Testis (tissue), 3 donors: ENCODE measurements around the gene WDFY2. TPM values are rescaled to one million over a fixed set of nuclear protein-coding genes. Genes with fewer than 3 reads are reported as not detected.
A peak's percentile ranks its signal among the peaks of the same experiment; 100 is the strongest.

ENCODE experiments used
- DNase-seq: peaks from one replicate; pipeline ENCODE4 v3.0.0-alpha.2; 2019
- H3K27ac ChIP-seq, 2 donors: fragments of 200-600 bp; sonication (generic); one replicate each; pipeline ENCODE4 v1.5.1; 2019
- H3K27me3 ChIP-seq: fragments of 200-600 bp; sonication (generic); one replicate; pipeline ENCODE4 v1.5.1; 2019
- H3K36me3 ChIP-seq: fragments of 200-600 bp; sonication (generic); one replicate; pipeline ENCODE4 v1.5.1; 2017; ENCODE audit warnings: low read depth; ENCODE audit errors: missing control alignments
- H3K4me1 ChIP-seq: fragments of 200-600 bp; sonication (generic); one replicate; pipeline ENCODE4 v1.5.1; 2019
- H3K4me3 ChIP-seq, 2 donors: fragments of 200-600 bp; sonication (generic); one replicate each; pipeline ENCODE4 v1.5.1; 2017 to 2019
- H3K9me3 ChIP-seq: fragments of 200-600 bp; sonication (generic); one replicate; pipeline ENCODE4 v1.5.1; 2017
- CTCF ChIP-seq, 3 experiments: fragments of 450-650 bp in 2 of 3; fragments of 200-600 bp in 1 of 3; sonication (generic) in 1 of 3; IDR thresholded peaks; one replicate each; pipeline ENCODE4 v1.5.1; 2016 to 2019; ENCODE audit warnings: antibody characterized with exemption in 3 of 3, mild to moderate bottlenecking in 2 of 3, moderate library complexity in 1 of 3
- POLR2A ChIP-seq: fragments of 450-650 bp; IDR thresholded peaks from one replicate; pipeline ENCODE4 v1.6.1; 2017; ENCODE audit warnings: antibody characterized with exemption, mild to moderate bottlenecking, moderate library complexity
- WGBS, 2 donors: methylation state at CpG; one replicate each; pipeline ENCODE4 v1.1.5; 2018; 5-methylcytosine and 5-hydroxymethylcytosine counted together
- intact Hi-C: fragments of 100-400 bp; cut with DNase I; formaldehyde crosslinking; loops from one replicate; pipeline ENCODE4 v1.15.1; 2023; ENCODE audit warnings: low total_unique reads
- polyA plus RNA-seq: library from polyadenylated mRNA; stranded (reverse); fragments of 350-450 nt; fragmentation: Illumina TruSeq; extraction: RNeasy Lipid Tissue Mini Kit (QIAGEN cat#74804); gene quantifications from one replicate; pipeline ENCODE4 v1.2.3, GENCODE V29; 2014; ENCODE audit warnings: low read depth, low replicate concordance; ENCODE audit not compliant: insufficient read depth
- total RNA-seq, 2 donors: library from RNA; depleted of rRNA; stranded (reverse); fragments of >200 nt; gene quantifications; one replicate each; pipeline ENCODE4 v1.2.3, GENCODE V29; 2016

Gene WDFY2
- total and polyA plus RNA-seq, 3 donors from 2014 or later, result 17.1 to 45.8 (median 36.1) TPM

GRCh38 chr13:51811046-51811445 lies 226.8 kb downstream of the WDFY2 start:
- Histone ChIP-seq H3K4me3 (no peak overlapping the region), H3K27me3 (no peaks in the 10 kb centered on the region), H3K36me3 (no peaks in the 10 kb centered on the region), H3K27ac (no peak overlapping the region), H3K4me1 (peaks cover 9% of the 10 kb centered on the region), H3K9me3 (no peaks in the 10 kb centered on the region)
- intact Hi-C loops, result no loop called here
- TF ChIP-seq POLR2A, result no peak
- TF ChIP-seq CTCF (IDR thresholded peaks at IDR 0.05), result no peak
- WGBS, 2 donors, result 77 to 81% methylated on average over 12 of the region's 12 CpGs
- no peak for DNase-seq

- TF ChIP-seq POLR2A (no peak), CTCF (IDR thresholded peaks at IDR 0.05) (no peak)
- Histone ChIP-seq H3K9me3 (no peaks in the 10 kb centered on the region), H3K27ac (no peak overlapping the region), H3K4me3 (no peak overlapping the region), H3K4me1 (peaks cover 11% of the 10 kb centered on the region), H3K27me3 (no peaks in the 10 kb centered on the region), H3K36me3 (no peaks in the 10 kb centered on the region)
- no peak for DNase-seq
- intact Hi-C loops, result no loop called here
- 60 to 69% methylated on average over 4 of the region's 4 CpGs for WGBS, 2 donors
These were observed 227.7 kb downstream of the WDFY2 start for GRCh38 chr13:51811920-51812451.

- Histone ChIP-seq H3K27me3 (no peaks in the 10 kb centered on the region), H3K36me3 (no peaks in the 10 kb centered on the region), H3K9me3 (no peaks in the 10 kb centered on the region), H3K4me3 (no peak overlapping the region), H3K4me1 (peaks cover 11% of the 10 kb centered on the region), H3K27ac (no peak overlapping the region)
- WGBS, 2 donors, result 98 to 100% methylated on average over 2 of the region's 2 CpGs
- no peak for DNase-seq
- no peak for TF ChIP-seq POLR2A
- no peak for TF ChIP-seq CTCF (IDR thresholded peaks at IDR 0.05)
- intact Hi-C loops, result no loop called here
These were observed 229.8 kb downstream of the WDFY2 start for GRCh38 chr13:51814071-51814470.

GRCh38 chr13:51814825-51815650 lies 230.8 kb downstream of the WDFY2 start:
- Histone ChIP-seq H3K9me3 (no peaks in the 10 kb centered on the region), H3K36me3 (no peaks in the 10 kb centered on the region), H3K27me3 (no peaks in the 10 kb centered on the region), H3K4me1 (peaks cover 11% of the 10 kb centered on the region), H3K4me3 (no peak overlapping the region), H3K27ac (no peak overlapping the region)
- WGBS, 2 donors, result 38 to 45% methylated on average over 12 to 13 of the region's 13 CpGs
- TF ChIP-seq POLR2A (no peak), CTCF (IDR thresholded peaks at IDR 0.05) (peak; percentile 64 to 69 (median 68))
- DNase-seq, result peak; percentile 68
- intact Hi-C loops, result no loop called here

- Histone ChIP-seq H3K9me3 (no peaks in the 10 kb centered on the region), H3K27me3 (no peaks in the 10 kb centered on the region), H3K36me3 (no peaks in the 10 kb centered on the region), H3K4me3 (no peak overlapping the region), H3K27ac (no peak overlapping the region), H3K4me1 (peaks cover 11% of the 10 kb centered on the region)
- peak; percentile 51 for DNase-seq
- TF ChIP-seq POLR2A (no peak), CTCF (IDR thresholded peaks at IDR 0.05) (no peak)
- intact Hi-C loops, result no loop called here
- 61 to 62% methylated on average over 10 to 11 of the region's 11 CpGs for WGBS, 2 donors
These were observed 231.6 kb downstream of the WDFY2 start for GRCh38 chr13:51815848-51816247.
